GM15510 (cell line): ENCODE results near the gene PPP1R1B.

Experiments used
- POLR2A ChIP-seq: IDR thresholded peaks from 3 replicates; pipeline ENCODE4 v1.6.1; 2011; ENCODE audit warnings: borderline replicate concordance; ENCODE audit not compliant: insufficient read length; ENCODE audit errors: extremely low read depth

PPP1R1B gene

DNA sequence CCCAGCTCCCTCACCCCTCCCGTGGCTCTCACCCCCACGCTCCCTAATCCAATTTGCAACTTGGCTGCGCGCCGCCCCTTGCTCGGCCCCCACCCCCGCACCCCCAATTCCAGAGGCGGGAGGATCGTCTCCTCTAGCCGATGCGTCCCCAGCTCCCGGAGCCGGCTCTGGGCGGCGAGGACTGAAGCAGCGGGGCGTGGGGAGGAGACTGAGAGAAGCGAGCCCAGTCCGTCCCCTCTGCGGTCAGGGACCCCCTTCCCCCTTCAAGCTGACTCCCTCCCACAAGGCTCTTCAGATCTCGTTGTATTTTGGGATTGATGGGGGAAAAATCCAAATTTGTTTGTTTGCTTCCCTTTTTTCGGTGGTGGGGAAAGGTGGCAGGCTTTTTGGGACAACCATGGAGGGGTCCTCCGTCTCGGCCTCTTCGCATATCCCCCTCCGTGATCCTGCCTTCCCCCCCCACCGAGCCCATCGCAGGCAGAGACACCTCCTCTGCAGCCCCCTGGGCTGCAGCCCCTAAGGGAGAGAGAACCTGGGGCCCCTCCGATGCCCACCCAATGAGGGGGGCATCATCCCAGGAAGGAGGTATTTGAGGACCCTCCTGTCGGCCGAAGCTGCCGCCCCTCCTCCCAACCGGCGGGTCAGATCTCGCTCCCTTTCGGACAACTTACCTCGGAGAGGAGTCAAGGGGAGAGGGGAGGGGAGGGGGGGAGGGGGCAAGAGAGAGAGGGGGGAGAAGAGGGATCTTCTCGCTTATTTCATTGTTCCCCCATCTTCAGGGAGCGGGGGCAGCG, 19.5 kb upstream of the PPP1R1B start:
- no peak for TF ChIP-seq POLR2A

GRCh38 chr17:39607851-39608130, 19.0 kb upstream of the PPP1R1B start, which contains the start of gene NEUROD2:
Gene NEUROD2 (minus strand): TSS chr17:39607920. CDS start chr17:39606599, 1,321 bp downstream.
- no peak for TF ChIP-seq POLR2A

GRCh38 chr17:39608142-39608981, 18.4 kb upstream of the PPP1R1B start:
- TF ChIP-seq POLR2A, result no peak

- TF ChIP-seq POLR2A, result no peak
Observed at GRCh38 chr17:39609416-39610025, 17.2 kb upstream of the PPP1R1B start.

DNA sequence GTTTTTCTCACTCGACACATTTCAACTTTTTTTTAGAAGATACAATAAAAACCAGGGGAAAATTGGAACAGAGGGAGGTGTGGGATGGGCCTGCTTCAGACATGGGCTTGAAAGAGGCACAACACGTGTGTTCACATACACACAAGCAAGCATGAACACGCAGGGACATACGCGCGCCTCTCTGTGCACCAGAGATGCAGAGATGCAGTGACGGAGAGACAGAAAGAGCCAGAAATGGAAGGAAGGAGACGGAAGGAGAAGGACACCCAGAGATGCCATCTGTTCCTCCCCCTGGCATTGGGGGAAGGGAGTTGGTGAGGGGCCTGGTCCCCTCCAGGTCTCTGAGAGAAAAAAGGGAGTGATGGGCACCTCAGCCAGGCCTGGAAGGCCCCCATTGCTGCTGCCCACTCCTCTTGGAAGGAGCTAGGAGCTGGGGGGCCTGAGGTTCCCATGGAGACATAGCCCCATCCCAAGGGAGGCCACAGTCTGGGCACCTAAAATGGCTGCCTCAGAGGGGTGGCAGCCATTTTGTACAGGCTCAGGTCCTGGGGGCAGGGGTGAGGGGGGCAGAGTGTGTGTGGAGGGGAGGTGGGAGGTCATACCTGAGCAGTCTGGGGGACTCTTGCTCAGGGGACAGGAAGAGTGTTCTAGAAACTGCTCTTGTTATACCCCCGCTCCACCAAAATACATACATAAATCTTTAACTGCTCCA, 15.2 kb upstream of the PPP1R1B start:
- TF ChIP-seq POLR2A, result no peak

DNA sequence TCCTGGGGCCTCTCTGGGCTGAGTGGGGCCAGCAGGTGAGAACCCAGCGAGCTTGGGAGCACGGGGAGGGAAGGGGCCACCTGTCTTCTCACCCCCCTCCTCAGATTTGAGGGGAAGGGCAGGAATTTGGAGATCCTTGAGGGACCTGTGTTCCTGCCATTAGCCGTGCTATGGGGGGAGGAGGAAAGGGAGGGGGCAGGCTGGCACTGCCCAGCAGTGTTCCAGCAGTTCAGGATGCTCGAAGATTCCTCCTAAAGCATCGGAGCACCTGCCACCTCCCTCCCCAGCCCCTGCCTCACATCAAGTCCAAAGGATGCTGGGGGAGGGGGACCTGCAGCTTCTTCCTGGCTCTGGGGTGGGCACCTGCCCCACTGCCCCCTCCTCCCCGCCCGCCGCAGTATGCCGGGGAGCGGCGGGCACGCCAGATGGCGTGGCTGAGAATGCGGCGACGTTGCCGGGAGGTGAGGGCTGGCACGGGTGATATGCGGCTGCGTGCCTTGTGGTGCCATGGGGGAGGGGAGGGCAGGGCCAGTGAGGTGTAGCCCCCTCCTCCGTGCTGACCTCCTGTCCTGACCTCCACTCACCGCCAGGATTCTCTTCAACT, 14.4 kb upstream of the PPP1R1B start:
- no peak for TF ChIP-seq POLR2A

- no peak for TF ChIP-seq POLR2A
Observed at GRCh38 chr17:39612935-39613464, 13.8 kb upstream of the PPP1R1B start.

GRCh38 chr17:39614545-39615157, 12.1 kb upstream of the PPP1R1B start:
- TF ChIP-seq POLR2A, result no peak

- TF ChIP-seq POLR2A, result no peak
Observed at GRCh38 chr17:39615434-39615833, 11.3 kb upstream of the PPP1R1B start.

GRCh38 chr17:39617100-39617445, 9.7 kb upstream of the PPP1R1B start:
- TF ChIP-seq POLR2A, result no peak

GRCh38 chr17:39617446-39618245, 9.1 kb upstream of the PPP1R1B start:
- peak; percentile 26 for TF ChIP-seq POLR2A

DNA sequence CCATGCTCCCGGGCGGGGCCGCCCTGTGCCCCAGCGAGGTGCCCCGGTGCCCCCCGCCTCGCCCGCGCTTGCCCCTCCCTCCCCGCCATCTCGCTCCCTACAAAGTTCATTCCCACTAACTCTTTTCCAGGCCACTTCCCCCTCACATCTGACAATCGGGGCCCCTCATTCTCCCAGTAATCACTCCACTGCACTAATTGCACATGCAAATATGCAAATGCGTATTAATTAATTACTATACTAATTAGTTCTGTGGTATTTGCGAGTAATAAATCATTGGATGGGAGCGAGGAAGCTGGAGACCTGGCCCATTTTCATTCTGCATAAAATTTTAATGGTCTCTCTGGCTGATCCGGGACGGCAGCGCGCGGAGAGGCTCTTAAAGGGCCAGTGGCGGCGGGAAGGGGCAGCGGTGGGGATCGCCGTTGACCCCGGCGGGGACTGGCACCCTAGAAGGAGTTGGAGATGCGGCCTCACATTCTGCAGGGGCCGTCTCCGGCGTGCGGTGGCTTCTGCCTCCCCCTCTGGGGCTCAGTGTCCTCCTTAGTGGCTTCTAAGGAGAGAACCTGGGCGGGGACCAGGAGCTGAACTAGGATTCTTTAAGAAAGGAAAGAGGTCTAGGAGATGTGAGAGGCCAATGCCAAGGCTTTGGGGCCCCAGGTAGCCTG, 8.4 kb upstream of the PPP1R1B start:
- TF ChIP-seq POLR2A, result no peak
